Measurements from ENCODE around the gene SLC22A12. TPM values are rescaled to one million over a fixed set of nuclear protein-coding genes. Genes with fewer than 3 reads are reported as not detected.
"Not testable (repeated sequence)": the region's sequence is repeated elsewhere in the genome, so short reads cannot be mapped to it uniquely, and the experiment has no call there.

Gene SLC22A12
- polyA plus RNA-seq, 4 donors = 3.3 to 5.3 (median 5.2) TPM

DNA sequence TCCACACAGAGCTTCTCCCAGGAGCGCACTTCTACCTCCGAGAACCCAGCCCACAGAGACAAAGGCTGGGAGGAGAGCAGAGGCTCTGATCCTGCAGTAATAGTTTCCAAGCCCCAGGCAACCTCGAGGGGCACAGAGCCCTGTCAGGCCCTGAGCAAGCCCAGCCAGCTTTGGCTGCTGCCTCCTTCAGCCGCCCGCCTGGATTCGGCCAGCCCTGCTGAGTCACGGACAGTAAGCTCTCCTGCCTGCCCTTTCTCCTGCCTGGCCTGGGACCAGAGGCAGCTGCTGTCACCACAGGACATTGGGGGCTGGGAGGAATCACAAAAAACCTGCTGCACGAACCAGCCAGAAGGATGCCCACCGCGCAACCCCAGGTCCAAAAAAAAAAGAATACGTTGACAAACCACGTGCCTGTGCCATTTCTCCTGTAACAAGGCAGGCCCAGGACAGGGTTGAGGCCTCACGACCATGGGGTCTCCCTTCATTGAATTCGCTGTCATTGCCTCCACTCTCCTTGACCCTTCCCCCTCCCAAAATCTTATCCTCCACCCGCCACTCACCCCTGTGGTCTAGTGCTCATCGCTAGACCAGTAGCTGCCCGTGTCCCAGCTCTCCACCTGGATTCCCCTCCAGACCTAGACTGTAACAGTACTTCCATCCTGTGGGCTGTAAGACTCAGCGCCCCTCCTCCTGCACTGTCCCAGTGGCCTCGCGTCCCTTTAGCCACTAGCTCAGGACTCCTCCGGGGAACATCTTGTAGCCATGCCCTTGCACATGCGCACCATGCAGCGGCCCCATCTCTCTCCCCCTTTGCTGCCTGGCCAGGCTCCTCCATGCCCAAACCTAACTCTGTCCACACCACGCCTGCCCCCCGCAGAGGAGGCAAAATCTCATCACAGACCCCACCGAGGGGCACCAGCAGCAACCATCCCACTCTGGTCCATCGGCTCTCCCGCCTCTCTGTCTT is 7.4 kb upstream of the SLC22A12 start:
- no peak for DNase-seq (ENCODE audit: low read depth in 4 of 4, low spot score in 3 of 4)

DNA sequence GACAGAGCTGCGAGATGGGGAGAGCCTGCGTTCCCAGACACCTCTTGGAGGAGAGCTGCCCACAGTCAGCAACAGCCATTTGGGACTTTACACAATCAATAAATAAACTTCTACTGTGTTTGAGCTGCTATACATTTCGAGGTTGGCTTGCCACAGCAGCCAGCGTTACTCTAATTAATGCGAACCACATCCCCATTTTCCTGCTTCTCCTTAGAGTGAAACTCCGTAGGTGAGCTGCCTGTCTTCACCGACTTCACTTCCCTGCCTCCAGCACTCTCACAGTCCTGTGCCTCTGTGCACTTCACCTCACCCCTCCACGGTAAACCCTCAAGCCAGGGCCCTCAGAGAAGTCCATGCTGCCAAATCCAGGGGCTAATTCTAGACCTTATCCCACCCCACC is 5.9 kb upstream of the SLC22A12 start:
- no peak for DNase-seq (ENCODE audit: low read depth in 4 of 4, low spot score in 3 of 4)

DNA sequence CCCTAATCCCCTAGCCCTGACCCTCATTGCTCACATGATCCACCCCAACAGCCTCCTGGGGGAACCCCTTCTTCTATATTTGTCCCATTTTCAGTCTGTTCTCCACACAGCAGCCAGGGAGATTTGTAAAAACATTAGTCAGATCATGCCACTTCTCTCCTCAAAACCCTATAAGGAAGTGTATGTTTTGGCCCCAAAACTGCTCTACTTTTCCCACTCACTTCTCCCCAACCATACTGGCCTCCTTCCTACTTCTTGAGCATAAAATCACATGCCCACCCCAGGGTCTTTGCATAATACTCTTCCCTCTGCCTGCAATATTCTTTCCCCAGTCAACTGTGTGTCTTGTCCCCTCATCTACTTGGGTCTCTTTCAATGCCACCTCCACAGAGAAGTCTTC is 4.7 kb upstream of the SLC22A12 start:
- no peak for DNase-seq (ENCODE audit: low read depth in 4 of 4, low spot score in 3 of 4)

DNA sequence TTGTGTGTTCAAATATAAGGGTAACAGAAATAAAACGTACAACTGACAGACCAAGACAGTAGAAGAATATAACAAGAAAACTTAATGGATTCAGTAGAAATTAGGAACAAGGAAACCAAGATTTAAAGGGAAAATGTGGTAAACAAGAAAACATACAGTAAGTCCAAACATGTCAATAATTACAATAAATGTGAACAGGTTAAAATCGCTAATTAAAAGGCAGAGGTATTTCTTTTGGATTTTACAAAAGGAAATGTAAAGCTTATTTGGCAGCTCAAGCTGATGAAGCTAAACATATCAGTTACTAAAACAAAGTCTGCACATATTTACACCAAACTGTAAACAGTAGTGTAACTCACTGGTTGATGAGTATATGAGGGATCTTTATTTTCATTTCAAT is 2.3 kb upstream of the SLC22A12 start:
- DNase-seq (ENCODE audit: low read depth in 4 of 4, low spot score in 3 of 4) = no peak

DNA sequence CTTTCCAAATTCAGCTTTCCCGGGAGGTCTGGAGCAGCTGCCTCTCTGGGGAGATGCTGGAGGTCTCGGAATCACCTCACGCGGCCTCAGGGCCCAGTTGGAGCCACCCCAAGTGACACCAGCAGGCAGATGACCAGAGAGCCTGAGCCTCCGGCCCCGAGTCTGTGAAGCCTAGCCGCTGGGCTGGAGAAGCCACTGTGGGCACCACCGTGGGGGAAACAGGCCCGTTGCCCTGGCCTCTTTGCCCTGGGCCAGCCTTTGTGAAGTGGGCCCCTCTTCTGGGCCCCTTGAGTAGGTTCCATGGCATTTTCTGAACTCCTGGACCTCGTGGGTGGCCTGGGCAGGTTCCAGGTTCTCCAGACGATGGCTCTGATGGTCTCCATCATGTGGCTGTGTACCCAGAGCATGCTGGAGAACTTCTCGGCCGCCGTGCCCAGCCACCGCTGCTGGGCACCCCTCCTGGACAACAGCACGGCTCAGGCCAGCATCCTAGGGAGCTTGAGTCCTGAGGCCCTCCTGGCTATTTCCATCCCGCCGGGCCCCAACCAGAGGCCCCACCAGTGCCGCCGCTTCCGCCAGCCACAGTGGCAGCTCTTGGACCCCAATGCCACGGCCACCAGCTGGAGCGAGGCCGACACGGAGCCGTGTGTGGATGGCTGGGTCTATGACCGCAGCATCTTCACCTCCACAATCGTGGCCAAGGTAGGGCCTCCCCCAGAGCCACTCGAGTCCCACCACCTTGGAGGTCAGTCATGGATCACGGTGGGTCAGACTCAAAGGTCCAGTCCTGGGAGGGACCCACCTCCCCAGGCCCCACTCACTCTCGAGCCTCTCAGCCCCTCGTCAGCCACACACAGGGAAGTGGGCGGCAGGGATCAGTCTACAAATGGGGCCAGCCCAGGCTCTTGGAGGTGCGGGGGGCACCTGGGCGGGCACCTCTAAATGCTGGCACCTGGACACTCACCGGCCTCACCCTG is 525 bp downstream of the SLC22A12 start:
- no peak for DNase-seq (ENCODE audit: low read depth in 4 of 4, low spot score in 3 of 4)

DNA sequence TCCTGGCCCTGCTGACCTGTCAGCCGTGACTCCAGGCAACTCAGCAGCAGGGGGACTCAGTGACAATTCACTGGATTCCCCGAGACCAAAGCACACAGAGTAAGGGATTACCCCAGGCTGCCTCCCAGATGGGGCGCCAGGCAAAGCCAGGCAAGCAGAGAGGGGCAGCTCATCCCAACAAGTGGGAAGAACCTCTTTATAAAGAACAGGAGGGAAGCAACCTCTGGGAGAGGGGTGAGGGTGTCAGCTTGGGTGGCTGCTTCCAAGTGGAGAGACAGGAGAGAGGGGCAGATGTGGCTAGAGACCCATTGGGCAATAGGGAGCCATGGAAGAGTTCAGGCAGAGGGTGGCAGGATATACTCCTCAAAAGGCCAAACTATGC is 1.2 kb downstream of the SLC22A12 start:
- no peak for DNase-seq (ENCODE audit: low read depth in 4 of 4, low spot score in 3 of 4)

DNA sequence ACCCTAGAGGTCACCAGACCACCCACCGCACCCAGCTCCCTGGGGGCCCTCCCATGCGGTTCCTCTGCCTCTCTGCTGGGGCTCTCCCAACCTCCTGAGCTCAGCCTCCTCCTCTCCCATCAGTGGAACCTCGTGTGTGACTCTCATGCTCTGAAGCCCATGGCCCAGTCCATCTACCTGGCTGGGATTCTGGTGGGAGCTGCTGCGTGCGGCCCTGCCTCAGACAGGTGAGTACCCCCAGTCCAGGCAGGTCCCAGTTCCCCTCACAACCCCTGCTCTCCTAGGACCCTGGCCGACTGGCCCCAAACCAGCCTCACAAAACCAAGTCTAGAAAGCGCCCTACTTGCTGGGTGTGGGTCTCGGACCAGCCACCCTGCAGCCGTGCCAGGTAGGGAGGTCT is 1.6 kb downstream of the SLC22A12 start:
- DNase-seq (ENCODE audit: low read depth in 4 of 4, low spot score in 3 of 4) = no peak

DNA sequence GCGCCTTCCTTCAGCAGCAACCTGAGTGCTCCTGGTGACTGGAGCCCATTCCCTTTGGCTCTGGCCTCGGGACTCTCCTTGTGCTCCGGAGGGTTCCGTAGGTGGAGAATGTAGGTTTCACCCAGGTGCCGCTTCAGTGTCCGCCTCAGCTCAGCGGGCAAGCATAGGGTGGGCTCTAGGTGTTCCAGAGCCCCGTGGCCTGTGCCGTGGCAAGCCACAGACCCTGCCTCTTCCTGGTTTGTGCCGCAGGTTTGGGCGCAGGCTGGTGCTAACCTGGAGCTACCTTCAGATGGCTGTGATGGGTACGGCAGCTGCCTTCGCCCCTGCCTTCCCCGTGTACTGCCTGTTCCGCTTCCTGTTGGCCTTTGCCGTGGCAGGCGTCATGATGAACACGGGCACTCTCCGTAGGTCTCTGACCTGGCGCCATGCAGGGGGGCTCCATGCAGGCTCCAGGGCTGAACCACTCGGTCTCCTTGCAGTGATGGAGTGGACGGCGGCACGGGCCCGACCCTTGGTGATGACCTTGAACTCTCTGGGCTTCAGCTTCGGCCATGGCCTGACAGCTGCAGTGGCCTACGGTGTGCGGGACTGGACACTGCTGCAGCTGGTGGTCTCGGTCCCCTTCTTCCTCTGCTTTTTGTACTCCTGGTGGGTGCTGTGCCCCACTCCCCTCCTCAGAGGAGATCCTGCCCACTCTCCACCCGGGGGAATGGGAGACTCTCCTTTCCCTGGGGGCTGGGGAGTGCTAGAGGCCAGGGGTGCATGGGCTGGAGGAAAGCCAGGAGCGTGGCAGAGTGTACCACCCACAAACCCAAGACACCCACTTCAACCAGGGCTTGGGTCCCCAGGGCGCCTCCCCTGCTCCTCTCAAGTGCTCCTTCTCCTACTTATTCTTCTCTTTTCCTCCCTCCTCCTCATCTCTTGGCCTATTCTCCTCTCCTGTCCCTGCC is 2.4 kb downstream of the SLC22A12 start:
- DNase-seq (ENCODE audit: low read depth in 4 of 4, low spot score in 3 of 4) = no peak

DNA sequence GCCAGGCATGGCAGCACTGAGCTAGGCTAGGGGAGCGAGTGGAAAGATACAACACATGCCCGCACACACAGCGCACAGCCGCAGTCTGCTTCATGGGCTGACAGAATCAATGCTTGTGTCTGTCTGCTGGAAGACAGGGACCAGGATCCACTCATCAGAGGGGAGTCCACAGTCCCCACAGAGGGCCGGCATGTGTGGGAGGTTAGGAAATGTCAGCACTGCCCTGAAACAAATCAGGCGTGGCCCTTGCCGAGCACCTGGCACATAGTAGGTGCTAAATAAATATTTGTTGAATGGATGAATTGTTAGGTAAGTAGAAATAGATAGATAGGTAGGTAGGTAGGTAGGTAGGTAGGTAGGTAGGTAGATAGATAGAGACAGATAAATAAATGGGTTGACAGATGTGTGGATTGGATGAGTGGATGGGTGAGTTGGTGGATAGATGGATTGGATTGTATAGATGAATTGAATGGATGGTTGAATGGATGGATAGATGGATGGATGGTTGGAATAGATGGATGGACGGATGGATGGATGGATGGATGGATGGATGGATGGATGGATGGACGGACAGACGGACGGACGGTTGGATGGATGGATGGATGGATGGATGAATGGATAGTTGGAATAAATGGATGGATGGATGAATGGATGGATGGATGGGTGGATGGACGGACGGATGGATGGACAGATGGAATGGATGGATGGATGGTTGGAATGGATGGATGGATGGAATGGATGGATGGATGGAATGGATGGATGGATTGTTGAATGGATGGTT is 3.3 kb downstream of the SLC22A12 start:
- DNase-seq (ENCODE audit: low read depth in 4 of 4, low spot score in 3 of 4) = no peak

DNA sequence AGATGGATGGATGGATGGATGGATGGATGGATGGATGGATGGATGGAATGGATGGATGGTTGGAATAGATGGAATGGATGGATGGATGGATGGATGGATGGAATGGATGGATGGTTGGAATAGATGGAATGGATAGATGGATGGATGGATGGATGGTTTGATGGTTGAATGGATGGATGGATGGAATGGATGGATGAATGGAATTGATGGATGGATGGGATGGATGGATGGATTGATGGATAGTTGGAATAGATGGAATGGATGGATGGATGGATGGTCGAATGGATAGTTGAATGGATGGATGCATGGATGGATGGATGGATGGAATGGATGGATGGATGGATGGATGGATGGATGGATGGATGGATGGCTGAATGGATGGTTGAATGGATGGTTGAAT is 4.9 kb downstream of the SLC22A12 start:
- not testable (repeated sequence) for DNase-seq (ENCODE audit: low read depth in 4 of 4, low spot score in 3 of 4)

DNA sequence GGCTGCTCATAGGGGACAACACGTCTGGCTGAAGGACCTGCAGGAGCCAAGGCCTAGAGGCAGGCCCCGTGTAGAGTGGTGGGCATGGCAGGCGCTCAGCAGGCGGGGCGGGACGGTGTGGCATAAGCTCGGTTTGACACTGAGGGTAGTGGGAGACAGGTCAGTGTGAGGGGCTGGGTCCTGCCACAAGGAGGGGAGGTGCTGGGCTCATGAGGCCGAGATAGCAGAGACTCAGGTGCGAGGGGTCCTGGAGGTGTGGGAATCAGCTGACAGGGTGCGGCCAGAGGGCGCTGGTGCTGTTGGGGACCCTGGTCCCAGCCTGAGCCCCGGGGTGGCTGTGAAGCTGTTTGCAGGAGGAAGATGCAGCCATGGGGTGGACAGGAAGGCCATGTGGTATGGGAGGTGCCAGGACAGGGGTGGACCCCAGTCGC is 6.7 kb downstream of the SLC22A12 start:
- DNase-seq (ENCODE audit: low read depth in 4 of 4, low spot score in 3 of 4) = no peak

DNA sequence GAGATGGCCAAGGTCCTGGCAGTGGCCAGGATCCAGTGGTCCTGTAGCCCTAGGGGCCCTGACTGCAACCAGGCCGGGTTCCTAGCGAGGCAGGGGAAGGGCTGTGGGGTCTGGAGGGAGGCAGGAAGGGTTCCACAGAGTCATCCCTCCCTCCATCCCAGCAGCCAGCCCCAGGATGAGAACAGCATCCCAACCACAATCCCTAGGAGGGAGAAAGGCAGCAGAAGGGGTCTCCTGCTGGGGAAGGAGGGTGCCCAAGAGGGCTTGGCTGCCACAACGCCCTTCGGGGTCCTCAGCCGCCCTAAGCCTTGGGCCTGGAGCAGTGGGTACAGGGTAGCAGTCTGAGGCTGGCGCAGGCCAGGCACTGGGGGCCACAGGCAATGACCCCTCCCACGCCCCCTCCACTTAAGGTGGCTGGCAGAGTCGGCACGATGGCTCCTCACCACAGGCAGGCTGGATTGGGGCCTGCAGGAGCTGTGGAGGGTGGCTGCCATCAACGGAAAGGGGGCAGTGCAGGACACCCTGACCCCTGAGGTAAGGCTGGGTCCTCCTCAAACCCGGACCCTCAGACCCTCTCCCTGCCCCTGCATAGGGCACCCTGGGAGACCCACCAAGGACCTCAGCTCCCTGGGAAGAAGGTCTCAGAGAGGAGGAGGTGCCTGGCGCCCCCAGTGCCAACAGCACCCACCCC is 7.2 kb downstream of the SLC22A12 start:
- DNase-seq (ENCODE audit: low read depth in 4 of 4, low spot score in 3 of 4) = no peak

DNA sequence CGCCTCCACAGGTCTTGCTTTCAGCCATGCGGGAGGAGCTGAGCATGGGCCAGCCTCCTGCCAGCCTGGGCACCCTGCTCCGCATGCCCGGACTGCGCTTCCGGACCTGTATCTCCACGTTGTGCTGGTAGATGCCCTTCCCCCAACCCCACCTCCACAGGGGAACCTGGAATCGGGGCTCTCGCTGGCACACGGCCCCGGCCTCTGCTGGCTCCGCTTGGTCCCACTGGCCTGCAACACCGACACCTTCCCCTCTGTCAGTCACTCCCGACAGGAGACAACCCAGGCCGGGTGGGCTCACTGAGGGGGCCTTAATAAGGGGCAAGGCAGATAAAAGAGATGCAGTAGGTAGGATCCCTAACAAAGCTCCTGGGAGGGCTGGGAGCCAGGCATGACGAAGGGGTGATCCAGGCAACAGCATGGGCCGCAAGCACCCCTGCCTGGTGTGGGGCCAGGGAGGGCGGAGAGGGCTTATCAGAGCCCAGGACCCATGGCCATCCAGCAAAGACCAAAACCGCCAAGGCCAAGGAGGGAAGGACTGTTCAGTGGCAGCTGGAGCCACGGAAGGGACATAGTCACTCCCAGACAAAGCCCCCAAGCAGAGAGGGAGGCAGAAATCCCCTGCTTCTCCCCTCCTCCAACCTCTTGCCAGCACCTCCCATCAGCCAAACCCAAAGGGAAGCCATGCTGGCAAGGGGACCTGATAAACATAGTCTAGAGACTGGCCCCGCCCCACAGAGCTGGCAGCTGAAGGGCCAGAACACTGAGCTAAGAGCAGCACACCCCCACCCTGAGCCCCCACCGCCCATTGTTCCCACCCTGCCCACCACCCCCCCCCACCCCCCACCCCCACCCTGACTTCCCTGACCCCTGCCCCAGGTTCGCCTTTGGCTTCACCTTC is 8.0 kb downstream of the SLC22A12 start:
- no peak for DNase-seq (ENCODE audit: low read depth in 4 of 4, low spot score in 3 of 4)

DNA sequence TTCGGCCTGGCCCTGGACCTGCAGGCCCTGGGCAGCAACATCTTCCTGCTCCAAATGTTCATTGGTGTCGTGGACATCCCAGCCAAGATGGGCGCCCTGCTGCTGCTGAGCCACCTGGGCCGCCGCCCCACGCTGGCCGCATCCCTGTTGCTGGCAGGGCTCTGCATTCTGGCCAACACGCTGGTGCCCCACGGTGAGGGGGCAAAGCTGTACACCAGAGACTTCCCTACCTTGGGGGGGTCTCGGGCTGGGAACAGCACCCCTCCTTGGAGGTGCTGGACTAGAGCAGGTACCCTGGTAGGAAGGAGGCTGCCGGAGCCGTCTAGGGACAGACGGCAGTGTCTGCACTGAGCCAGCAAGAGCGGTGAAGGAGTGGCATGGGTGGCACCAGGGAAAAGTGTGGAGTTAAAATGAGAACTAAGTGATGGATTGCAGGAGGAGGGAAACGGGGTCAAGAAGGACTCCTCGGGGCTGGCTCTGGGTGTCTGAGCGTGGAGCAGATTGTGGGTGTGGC is 8.7 kb downstream of the SLC22A12 start:
- DNase-seq (ENCODE audit: low read depth in 4 of 4, low spot score in 3 of 4) = no peak

DNA sequence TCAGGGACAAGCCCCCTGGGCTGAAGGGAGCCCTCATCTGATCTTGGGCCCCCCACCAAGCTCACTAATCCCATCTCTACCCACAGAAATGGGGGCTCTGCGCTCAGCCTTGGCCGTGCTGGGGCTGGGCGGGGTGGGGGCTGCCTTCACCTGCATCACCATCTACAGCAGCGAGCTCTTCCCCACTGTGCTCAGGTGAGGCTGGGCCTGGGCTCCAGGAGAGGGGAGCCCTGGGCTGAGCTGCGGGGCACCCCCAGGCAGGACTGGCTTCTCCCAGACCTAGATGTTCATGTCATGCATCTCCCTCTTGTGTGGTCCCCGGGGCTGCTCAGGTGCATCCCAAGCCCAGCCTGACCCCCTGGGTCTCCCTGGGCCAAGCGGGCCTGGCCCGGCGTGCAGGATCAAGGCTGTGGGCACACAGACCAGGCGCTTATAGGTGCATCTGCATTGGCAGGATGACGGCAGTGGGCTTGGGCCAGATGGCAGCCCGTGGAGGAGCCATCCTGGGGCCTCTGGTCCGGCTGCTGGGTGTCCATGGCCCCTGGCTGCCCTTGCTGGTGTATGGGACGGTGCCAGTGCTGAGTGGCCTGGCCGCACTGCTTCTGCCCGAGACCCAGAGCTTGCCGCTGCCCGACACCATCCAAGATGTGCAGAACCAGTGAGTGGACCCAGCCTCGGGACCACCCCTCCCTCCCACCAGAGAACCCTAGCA is 9.4 kb downstream of the SLC22A12 start:
- DNase-seq (ENCODE audit: low read depth in 4 of 4, low spot score in 3 of 4) = no peak

DNA sequence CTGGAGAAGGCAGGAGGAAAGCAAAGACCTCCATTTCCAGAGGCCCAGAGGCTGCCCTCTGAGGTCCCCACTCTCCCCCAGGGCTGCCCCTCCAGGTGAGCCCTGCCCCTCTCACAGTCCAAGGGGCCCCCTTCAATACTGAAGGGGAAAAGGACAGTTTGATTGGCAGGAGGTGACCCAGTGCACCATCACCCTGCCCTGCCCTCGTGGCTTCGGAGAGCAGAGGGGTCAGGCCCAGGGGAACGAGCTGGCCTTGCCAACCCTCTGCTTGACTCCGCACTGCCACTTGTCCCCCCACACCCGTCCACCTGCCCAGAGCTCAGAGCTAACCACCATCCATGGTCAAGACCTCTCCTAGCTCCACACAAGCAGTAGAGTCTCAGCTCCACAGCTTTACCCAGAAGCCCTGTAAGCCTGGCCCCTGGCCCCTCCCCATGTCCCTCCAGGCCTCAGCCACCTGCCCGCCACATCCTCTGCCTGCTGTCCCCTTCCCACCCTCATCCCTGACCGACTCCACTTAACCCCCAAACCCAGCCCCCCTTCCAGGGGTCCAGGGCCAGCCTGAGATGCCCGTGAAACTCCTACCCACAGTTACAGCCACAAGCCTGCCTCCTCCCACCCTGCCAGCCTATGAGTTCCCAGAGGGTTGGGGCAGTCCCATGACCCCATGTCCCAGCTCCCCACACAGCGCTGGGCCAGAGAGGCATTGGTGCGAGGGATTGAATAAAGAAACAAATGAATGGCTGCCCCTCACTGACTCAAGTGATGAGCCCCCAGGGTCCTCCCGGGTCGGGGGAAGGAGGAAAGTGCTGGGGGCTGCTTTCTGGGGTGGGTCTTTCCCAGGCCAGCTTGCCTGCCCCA is 10.8 kb downstream of the SLC22A12 start:
- no peak for DNase-seq (ENCODE audit: low read depth in 4 of 4, low spot score in 3 of 4)

Measured in right renal pelvis (tissue), 4 donors.